GM18526 (cell line): Measurements from ENCODE around the gene VRK3.

Source experiments
- POLR2A ChIP-seq: IDR thresholded peaks from 3 replicates; pipeline ENCODE4 v1.6.1; 2011; ENCODE audit not compliant: insufficient read length; ENCODE audit errors: extremely low read depth

VRK3 gene

DNA sequence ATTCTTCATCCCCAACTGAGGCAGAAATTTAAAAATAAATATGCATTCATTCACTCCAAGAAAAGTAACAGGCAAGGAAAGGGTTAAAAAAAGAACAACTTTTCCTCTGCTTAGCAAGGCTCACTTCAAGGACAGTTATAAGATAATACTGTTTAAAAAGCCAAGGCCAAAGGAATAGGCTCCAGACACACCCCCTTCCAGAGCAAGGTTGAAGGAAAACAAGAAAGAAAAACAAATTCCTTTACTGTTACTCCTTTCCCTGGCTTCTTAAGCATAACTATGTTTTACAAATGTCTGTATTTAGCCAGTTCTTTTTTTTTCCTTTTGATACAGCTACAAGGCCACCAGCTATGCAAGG, 72.7 kb downstream of the VRK3 start:
- no peak for TF ChIP-seq POLR2A

DNA sequence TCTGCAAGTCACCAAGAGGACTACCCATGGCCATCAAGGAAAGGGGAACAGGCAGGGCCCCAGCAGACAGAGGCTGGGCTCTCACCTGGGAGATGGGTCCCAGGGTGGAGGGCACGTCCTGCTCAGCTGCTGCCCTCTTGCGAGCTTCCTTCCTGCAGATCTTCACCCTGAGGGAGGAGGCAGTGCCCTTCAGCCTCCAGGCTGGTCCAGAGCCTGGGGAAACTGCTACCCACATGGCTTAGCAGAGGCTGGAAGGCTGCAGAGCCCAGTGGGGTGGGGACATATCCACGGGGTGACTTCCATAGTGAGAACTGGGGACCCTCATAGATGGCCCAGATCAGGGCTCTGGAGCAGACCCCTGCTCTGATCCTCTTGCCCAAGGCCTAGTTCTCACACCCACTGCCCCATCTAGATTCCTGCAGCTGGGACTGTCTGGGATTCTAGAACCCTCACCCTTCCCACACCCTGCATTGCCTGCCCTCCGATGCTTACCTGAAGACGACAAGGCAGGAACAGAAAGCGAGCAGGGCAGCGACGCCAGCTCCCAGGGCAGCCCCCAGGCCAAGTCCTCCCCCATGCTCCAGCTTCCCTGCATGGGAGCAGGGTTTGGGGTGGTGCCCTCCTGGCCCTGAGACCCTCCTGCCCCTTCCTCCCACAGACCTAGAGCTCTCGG, 73.2 kb downstream of the VRK3 start:
- TF ChIP-seq POLR2A, result no peak

DNA sequence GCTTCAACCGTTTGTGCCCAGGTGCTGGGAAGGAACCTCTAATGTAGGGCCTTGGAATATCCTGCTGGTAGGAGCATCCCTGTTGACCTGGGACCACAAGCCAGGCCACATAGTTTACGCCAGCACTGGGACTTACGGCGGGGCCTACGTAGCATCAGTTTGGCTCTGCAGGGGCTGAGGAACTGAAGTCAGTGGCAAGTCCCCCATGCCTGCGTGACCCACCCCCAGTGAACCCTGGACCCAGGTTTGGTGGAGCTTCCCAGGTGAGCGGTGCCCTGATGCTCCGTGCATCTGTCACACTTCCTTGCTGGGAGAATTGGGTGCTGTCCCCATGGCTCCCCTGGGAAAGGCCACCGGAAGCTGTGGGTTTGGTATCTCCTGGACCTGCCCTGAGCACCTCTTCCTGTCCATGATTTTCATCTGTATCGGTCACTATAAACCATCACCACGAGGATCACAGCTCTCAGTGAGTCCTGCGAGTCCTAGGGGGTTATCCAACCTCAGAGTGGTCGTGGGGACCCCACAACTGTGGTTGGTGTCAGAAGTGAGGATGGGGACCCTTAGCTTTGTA, 74.1 kb downstream of the VRK3 start:
- TF ChIP-seq POLR2A, result no peak

DNA sequence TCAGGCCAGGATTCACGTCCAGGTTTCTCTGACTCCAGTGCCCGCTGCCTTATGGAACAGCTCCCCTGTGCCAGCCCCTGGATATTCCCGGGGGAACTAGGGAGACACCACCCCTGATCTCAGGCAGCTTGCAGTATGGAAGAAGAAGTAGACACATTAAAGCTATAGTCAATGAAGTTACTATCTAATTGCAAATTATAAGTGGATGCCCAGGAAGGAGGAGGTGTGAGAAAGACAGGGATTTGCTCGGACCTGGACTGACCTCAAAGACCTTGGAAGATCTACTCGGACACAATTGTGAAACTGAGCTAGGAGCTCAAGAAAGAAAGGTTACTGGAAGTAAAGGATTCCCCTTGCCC, 74.6 kb downstream of the VRK3 start:
- TF ChIP-seq POLR2A, result no peak

DNA sequence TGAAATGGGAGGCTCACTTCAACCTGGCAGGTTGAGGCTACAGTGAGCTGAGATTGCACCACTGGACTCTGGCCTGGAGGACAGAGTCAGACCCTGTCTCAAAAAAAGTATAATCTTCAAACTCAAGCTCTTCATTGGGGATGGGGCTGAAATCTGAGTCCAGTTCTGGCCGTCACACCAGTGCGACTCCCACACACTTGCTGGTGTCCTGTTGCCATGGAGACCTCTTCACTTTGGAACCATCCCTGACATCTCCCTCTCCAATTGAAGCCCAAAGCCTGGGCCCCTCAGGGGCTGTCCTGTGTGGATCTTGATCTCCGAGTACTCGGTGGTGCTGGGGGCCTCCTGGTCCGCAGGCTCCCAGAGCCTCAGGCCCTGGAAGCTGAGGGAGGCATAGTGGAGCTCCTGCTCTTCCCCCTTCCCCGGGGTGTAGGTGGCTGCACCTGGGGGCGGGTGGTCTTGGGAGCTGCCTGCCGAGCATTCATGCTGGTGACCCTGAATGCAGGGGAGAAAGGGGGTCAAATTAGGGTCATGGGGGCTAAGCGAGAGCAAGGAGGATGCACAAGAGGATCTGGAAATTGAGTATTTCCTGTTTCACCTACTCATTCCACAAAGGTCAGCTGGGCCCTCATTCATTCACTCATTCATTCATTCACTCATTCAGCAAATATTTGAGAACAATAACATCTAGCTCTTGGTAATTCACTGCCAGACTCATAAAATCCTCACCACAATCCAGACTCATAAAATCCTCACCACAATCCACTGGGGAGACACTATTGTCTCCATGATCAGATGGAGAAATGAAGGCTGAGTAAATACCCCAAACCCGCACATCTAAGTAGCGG, 75.2 kb downstream of the VRK3 start:
- TF ChIP-seq POLR2A, result no peak

DNA sequence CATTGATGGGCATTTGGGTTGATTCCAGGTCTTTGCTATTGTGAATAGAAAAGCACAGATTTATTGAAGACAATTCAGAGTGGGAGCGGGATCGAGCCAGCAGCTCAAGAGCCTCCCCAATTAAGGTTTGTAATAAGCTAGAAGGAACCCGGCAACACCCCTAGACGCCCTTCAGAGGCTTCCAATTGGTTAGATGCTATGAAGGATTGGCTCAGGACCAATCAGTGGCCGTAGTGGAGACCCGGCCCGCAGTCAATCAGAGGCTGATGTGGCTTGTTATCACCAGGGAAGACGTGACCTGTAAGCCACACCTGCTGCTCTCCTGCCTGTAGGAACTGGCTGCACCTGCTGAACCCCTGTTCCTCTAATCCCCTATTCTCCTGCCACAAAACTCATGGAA, 78.8 kb downstream of the VRK3 start:
- no peak for TF ChIP-seq POLR2A

DNA sequence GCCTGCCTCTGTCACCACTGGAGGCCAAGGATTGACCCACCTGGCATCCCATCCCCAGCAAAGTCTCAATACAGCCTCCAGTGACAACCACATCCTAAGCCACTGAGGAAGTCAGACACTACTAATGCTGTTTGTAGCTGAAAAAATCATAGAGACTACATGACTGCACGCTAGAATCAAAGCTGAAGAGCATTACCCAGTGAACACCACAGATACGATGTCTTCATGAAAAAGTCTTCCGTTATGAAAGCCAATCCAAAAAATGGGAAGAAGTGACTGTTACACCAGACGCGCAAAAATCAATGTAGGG, 84.7 kb downstream of the VRK3 start:
- no peak for TF ChIP-seq POLR2A

DNA sequence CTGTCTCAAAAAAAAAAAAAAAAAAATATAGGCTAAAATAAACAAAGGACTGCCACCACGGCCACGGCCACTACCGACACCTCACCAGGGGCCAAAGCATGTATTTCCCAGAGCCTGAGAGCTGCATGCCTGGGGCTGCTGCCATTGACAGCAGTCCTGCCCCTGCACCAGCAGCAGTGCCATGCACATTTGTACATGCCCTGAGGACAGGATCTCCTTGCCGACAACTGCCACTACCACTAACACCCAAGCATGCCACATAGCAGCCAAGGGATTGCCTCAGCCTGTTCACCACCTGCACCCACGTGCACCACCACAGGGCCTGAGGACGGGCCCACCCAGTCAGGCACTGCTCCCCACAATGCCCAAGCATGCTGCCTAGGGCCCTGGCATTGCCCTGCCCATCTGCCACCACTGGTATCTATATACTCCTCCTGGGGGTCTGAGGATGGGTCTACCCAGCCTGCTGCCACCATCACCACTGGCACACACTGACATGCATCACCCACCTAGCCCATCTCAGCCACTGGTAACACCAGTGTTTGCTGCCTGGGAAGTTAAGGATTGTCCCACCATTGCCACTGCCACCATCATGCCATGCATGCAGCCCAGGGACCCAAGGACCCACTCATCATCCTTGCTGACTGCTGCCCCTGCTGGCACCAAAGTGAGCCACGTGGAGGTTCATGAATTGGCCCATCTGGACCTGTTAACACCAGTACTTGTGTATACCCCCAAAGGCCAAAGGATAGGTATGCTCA, 85.3 kb downstream of the VRK3 start:
- no peak for TF ChIP-seq POLR2A

DNA sequence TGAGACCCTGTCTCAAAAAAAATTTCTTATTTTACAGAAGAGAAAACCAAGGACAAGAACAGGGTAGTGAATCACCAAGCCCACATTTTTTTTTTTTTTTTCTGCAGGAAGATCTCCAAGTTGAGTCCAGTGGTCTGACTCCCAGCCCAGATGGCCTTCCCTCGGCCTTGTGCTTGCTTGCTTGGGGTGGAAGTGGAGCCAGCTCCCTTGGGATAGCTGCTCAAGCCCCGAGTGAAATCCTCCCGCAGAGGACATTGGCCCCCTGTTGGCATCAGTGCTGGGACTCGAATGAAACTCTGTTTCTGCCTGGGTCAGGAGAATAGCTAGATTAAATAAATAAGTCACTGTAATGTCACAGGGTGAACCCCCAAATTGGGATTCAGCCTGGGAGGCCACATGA, 86.5 kb downstream of the VRK3 start:
- no peak for TF ChIP-seq POLR2A

DNA sequence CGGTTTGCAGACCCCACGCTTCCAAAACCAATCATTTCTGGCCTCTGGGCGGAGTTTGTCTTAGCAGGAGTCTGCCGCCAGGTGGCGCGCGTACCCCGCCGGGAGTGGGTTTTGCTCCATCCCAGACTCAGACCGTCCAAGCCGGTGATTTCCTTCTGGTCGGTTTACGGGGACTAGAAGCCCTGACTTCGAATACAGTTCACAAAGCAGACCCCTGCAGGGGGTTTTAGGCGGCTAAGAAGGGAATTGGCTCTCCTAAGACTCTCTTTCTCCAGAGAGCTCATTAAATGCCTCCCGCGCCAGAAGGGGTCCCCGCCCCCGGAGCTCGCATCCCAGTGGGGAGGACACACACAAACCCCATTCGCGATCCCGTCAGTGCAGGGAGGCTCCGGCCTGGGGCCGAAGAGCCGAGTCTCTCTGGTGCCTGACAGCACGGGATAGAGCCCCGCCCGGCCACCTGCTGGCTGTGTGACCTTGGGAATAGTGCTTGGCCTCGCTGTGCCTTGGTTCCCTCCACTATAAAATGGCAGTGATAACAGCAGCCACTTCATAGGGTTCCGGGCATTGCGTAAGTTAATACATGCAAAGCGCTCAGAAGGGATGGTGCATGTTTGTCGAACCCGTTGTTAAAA, 87.3 kb downstream of the VRK3 start:
- TF ChIP-seq POLR2A, result no peak

DNA sequence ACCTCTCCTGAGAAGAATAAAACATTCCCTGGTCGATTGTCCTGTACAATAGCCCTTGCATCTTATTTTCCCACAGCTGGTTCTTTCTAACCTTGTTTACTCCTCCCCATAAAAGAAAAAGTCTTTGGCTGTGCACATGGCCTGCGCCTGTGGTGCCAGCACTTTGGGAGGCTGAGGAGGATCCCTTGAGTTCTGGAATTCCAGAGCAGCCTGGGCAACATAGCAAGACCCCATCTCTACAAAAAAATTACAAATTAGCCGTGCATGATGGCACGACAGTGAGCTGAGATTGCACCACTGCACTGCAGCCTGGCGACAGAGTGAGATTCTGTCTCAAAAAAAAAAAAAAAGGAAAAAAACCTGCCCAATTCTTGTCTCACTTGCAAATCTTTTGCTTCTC, 88.6 kb downstream of the VRK3 start:
- TF ChIP-seq POLR2A, result no peak

DNA sequence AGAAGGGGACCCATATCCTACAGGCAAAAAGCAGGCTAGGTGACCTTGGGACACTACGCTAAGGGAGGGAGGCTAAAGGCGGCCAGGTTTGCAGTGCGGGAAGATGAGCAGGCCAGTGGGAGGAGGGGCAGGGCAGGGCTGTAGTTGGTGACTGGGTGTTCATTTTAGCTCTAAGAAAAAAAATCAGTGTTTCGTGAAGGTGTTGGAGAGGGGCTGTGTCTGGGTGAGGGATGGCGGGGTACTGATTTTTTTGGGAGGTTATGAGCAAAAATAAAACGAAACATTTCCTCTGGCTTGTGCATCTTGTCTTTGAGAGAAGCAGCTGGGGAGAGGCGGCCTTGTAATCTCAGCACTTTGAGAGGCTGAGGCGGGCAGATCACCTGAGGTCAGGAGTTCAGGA, 91.5 kb downstream of the VRK3 start:
- no peak for TF ChIP-seq POLR2A

DNA sequence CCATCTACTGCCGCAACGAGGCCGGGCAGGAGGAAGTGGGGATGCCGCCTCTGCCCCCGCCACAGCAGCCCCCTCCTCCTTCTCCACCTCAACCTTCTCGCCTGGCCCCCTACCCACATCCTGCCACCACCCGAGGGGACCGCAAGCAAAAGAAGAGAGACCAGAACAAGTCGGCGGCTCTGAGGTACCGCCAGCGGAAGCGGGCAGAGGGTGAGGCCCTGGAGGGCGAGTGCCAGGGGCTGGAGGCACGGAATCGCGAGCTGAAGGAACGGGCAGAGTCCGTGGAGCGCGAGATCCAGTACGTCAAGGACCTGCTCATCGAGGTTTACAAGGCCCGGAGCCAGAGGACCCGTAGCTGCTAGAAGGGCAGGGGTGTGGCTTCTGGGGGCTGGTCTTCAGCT, 92.4 kb downstream of the VRK3 start:
- no peak for TF ChIP-seq POLR2A

DNA sequence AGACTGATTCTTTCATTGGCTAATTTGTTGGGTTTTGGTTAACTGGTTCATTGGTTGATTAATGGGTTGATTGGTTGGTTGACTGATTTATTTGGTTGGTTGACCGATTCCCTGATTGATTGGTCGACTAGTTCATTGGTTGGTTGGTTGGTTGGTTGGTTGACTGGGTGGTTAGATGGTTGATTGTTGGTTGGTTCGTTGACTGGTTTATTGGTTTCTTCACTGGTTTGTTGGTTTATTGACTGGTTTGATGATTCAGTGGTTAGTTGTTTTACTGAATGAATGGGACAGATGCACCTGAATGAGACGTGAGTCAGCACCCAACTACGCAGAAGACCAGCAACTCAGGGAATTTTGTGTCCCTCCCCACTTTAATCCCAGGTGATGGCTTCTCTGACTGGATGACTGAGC, 93.1 kb downstream of the VRK3 start:
- no peak for TF ChIP-seq POLR2A

DNA sequence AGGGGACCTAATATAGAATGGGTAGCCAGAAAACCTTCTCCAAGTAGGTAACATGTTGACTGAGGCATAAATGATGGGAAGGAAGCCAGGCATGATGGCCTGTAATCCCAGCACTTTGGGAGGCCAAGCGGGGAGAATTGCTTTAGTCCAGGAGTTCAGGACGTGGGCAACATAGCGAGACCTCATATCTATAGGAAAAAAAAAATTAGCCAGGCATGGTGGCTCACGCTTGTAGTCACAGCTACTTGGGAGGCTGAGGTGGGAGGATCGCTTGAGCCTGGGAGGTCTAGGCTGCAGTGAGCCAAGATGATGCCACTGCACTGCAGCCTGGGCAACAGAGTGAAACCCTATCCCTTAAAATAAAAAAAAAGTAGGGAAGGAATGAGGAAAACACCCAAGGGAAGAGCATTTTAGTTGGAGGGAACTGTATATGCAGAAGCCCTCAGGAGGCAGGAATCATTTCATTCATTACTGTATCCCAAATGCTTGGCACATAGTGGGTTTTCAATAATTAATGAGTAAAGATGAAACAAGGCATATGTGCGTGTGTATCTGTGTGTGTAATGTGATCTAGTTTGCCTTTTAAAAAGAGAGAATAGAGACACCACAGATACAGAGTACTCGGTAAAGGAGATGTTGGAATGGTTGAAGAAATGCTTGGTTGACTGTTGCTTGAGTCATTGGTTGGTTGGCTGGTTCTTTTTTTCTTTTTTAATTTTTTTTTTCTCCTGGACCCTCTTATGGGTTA, 93.7 kb downstream of the VRK3 start:
- TF ChIP-seq POLR2A, result no peak
